Muscle of back (tissue), 11 donors: Measurements from ENCODE around the gene CALU. TPM values are rescaled to one million over a fixed set of nuclear protein-coding genes. Genes with fewer than 3 reads are reported as not detected.
A peak's percentile ranks its signal among the peaks of the same experiment; 100 is the strongest.

Experiments
- DNase-seq, 3 donors: peaks; one replicate each; pipeline versions ENCODE4 v3.0.0 to v3.0.0-alpha.2; 2013
- polyA plus RNA-seq, 10 donors: library from polyadenylated mRNA; unstranded; fragments of 120-200 nt; gene quantifications; one replicate each; pipeline ENCODE4 v1.2.1, GENCODE V29; 2013; ENCODE audit not compliant: insufficient read length in 10 of 10

CALU gene
- polyA plus RNA-seq, 10 donors = 256 to 330 (median 285) TPM

DNA sequence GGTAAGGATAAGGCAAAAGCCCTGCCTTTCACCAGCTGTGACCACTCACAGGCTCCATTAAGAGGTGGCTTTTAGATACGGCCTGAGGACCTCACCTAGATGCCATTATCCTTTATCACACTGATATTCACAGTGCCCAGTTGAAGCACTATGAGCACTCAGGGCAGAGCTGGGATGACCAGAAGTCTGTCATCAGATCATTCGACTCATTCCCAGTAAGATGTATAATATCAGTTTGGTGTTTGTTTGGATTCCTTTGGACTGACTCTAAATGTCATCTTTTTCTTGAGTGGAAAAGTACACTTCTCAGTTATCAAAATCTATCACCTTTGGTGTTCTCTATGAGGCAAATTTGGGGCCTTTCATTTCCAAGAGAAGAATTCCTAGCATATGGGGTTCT, 71.3 kb downstream of the CALU start:
- no peak for DNase-seq

- no peak for DNase-seq
These were observed 71.8 kb downstream of the CALU start for GRCh38 chr7:128810997-128811396.

GRCh38 chr7:128811631-128812430, 72.7 kb downstream of the CALU start:
- DNase-seq = no peak

DNA sequence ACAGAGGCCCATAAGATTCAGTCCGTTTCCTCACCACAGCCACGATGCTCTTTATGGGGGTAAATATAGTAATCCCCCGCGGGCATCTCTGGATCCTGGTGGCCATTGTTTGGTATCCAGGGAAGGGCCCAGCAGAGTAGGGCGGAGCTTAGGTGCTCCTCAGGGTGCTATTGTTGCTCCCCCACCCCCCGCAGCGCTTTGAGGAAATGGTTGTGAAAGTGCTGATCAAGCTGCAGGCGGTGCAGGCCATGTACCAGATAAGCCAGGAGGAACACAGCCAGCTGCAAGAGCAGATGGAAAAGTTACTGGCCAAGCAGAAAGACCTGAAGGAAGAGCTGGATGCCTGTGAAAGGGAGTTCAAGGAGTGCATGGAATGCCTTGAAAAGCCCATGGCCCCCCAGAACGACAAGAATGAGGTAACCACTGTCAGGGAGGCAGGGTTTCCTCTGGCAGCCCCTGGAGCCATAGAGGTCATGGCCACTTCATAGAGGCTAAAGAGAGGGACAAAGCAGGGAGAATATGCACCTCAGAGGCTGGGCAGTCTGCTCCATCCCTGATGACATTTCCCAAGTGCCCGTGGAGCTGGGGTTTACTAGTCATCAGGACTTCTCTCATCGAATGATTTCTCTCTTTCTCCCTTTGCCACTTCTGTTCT, 73.5 kb downstream of the CALU start:
- peak in 2 of 3 donors; percentile 33 to 66 for DNase-seq

DNA sequence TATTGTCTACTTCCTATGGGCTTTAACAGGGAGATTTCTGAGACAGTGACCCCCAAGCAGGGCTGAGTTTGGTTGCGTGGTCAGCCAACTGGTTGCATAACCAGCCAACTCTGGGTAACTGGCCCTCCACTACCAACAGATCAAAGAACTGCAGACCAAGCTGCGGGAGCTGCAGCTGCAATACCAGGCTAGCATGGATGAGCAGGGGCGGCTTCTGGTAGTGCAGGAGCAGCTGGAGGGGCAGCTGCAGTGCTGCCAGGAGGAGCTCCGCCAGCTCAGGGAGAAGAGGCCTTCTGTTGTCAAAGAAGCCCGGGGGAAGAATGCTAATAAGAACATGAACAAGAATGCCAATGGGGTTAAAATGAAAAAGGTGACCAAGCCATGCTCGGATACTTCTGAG, 75.3 kb downstream of the CALU start:
- DNase-seq = peak in 2 of 3 donors; percentile 32 to 60

DNA sequence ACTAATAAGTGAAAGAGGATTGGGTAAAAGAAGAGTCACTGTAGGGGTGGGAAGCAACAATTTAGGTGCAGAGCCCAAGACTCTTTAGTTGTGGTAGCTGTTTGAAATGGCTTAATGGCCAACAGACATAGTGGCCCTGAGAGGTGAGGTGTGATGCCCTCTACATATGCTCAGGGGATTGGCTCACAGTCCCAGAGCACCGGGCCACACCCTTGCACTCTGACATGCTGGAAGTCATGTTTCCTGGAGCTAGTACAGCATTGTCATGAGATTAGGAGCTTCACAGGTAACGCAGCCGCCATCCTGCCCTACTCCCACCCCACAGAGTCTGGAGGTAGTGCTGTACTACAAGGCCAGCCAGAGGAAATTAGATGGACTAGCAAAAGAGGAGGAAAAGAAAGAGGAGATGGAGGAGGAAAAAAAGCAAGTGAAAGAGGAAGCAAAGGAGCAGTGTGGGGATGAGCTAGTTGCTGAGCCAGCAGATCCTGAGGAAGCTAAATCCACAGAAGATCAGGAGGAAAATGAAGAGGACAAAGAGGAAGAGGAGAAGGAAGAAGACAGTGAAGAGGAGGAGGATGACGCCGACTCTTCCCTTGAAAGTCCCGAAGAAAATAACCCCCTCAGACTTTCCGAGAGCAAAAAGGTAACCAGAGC, 76.3 kb downstream of the CALU start:
- DNase-seq = no peak

- DNase-seq = no peak
These were observed 79.5 kb downstream of the CALU start for GRCh38 chr7:128818694-128819093.

Other genes with a start within 250 kb of the CALU start
- 1 to 10 TPM in 7 of 10 donors, under 1 TPM in 3; 0.36 to 3.2 (median 1.1) TPM for gene GARIN1A, start 67.1 kb upstream of the CALU start, polyA plus RNA-seq
- 1 to 10 TPM; 1.7 to 4.2 (median 2.3) TPM for gene OPN1SW, start 36.4 kb downstream of the CALU start, polyA plus RNA-seq
- 10 to 100 TPM; 12.6 to 30.1 (median 19.4) TPM for gene CCDC136, start 52.6 kb downstream of the CALU start, polyA plus RNA-seq
- 100 to 1,000 TPM; 328 to 647 (median 563) TPM for gene FLNC, start 91.0 kb downstream of the CALU start, polyA plus RNA-seq
- 100 to 1,000 TPM in 7 of 10 donors, 10 to 100 TPM in 3; 89.2 to 144 (median 112) TPM for gene ATP6V1F, start 123.5 kb downstream of the CALU start, polyA plus RNA-seq
- gene KCP, start 171.3 kb downstream of the CALU start, polyA plus RNA-seq = 1 to 10 TPM in 6 of 10 donors, under 1 TPM in 4; 0.48 to 1.8 (median 1.3) TPM
- 1 to 10 TPM; 1.5 to 3.3 (median 2.3) TPM for gene IRF5, start 198.6 kb downstream of the CALU start, polyA plus RNA-seq